OCI-LY3 (cell line): ENCODE data around the gene SNCAIP.

ENCODE experiments used
- H2AFZ ChIP-seq: fragments of 200-600, 300-600 bp; shearing (Covaris generic); 2 replicates; pipeline ENCODE4 v1.6.0; 2014; ENCODE audit warnings: antibody characterized with exemption, low read depth, low read length
- H3K27ac ChIP-seq: fragments of 200-600, 300-600 bp; sonication (generic); 2 replicates; pipeline ENCODE4 v1.5.1; 2014; ENCODE audit warnings: mild to moderate bottlenecking, low read length, moderate library complexity, mixed read lengths
- H3K27me3 ChIP-seq: fragments of 200-600, 300-600 bp; sonication (generic); 2 replicates; pipeline ENCODE4 v1.6.1; 2014; ENCODE audit warnings: low read depth, low read length, mixed read lengths
- H3K36me3 ChIP-seq: fragments of 200-600, 300-600 bp; sonication (generic); replicated peaks from 2 replicates; pipeline ENCODE3; 2014; ENCODE audit warnings: low read depth, low read length, mixed read lengths
- H3K4me1 ChIP-seq: fragments of 300-600, 200-600 bp; sonication (generic); 2 replicates; pipeline ENCODE4 v1.6.1; 2014; ENCODE audit warnings: low read length, mixed read lengths
- H3K4me2 ChIP-seq: fragments of 200-600, 300-600 bp; sonication (generic); 2 replicates; pipeline ENCODE4 v1.6.1; 2014; ENCODE audit warnings: low read length, mixed read lengths
- H3K4me3 ChIP-seq: fragments of 300-600, 200-600 bp; sonication (generic); 2 replicates; pipeline ENCODE4 v1.5.1; 2014; ENCODE audit warnings: antibody characterized with exemption, mild to moderate bottlenecking, low read length, moderate library complexity
- H3K79me2 ChIP-seq: fragments of 300-600, 200-600 bp; shearing (Covaris generic); 2 replicates; pipeline ENCODE4 v1.6.1; 2014; ENCODE audit warnings: mild to moderate bottlenecking, low read length, mixed read lengths
- H3K9ac ChIP-seq: fragments of 300-600, 200-600 bp; shearing (Covaris generic); 2 replicates; pipeline ENCODE4 v1.6.0; 2014; ENCODE audit warnings: mild to moderate bottlenecking, low read length, moderate library complexity
- H3K9me3 ChIP-seq: fragments of 200-600, 300-600 bp; shearing (Covaris generic); 2 replicates; pipeline ENCODE4 v1.6.1; 2014; ENCODE audit warnings: low read length, mixed read lengths; ENCODE audit not compliant: insufficient read depth
- H4K20me1 ChIP-seq: fragments of 200-600, 300-600 bp; sonication (generic); 2 replicates; pipeline ENCODE4 v1.6.1; 2016; ENCODE audit warnings: low read length, mixed read lengths; ENCODE audit not compliant: insufficient read depth
- CTCF ChIP-seq: fragments of 200-600, 300-600 bp; sonication (generic); IDR thresholded peaks from 2 replicates; pipeline ENCODE4 v1.5.1; 2014; ENCODE audit warnings: antibody characterized with exemption, low read length, low read depth
- EZH2phosphoT487 ChIP-seq: fragments of 200-600 bp; shearing (Covaris generic); IDR thresholded peaks from 2 replicates; pipeline ENCODE4 v1.6.1; 2018; ENCODE audit warnings: antibody characterized with exemption, mixed run types, low read depth

The SNCAIP gene

DNA sequence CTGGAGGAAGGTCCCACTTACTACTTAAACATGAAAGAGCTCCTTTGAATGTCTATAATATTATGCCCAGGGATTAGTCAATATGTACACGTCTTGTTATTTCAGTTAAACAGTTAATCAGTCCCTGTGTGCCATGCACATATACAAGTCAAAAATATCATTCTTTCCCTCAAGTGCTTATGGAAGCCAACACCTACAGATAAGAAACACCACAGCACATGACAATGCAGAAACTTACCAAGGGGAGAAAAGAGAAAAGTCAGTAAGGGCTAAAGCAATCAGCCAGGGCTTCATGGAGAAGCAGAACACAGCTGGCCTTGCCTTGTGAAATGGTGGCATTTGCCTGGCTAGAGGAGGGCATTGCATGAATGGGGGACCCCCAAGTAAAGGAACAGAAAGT, 88.3 kb downstream of the SNCAIP start:
- TF ChIP-seq CTCF, result no peak
- no peak for TF ChIP-seq EZH2phosphoT487
- Histone ChIP-seq H3K27me3 (no peaks in the 10 kb centered on the region), H2AFZ (no peak overlapping the region), H3K4me3 (no peak overlapping the region), H3K9ac (no peak overlapping the region), H4K20me1 (no peaks in the 10 kb centered on the region), H3K36me3 (no peaks in the 10 kb centered on the region), H3K79me2 (no peaks in the 10 kb centered on the region), H3K4me1 (peaks cover 11% of the 10 kb centered on the region), H3K9me3 (no peaks in the 10 kb centered on the region), H3K27ac (no peak overlapping the region), H3K4me2 (no peak overlapping the region)

- Histone ChIP-seq H3K9ac (no peak overlapping the region), H3K79me2 (no peaks in the 10 kb centered on the region), H4K20me1 (no peaks in the 10 kb centered on the region), H3K4me1 (peaks cover 11% of the 10 kb centered on the region), H3K4me2 (no peak overlapping the region), H3K27ac (no peak overlapping the region), H3K9me3 (no peaks in the 10 kb centered on the region), H3K4me3 (no peak overlapping the region), H2AFZ (no peak overlapping the region), H3K27me3 (no peaks in the 10 kb centered on the region), H3K36me3 (no peaks in the 10 kb centered on the region)
- TF ChIP-seq CTCF, result no peak
- no peak for TF ChIP-seq EZH2phosphoT487
These were observed 88.9 kb downstream of the SNCAIP start for GRCh38 chr5:122400938-122401337.

- no peaks in the 10 kb centered on the region for H3K9me3 ChIP-seq
- no peaks in the 10 kb centered on the region for H4K20me1 ChIP-seq
- H3K4me3 ChIP-seq, result no peak overlapping the region
- no peak overlapping the region for H3K9ac ChIP-seq
- H3K4me1 ChIP-seq, result peaks cover 11% of the 10 kb centered on the region
- no peak for TF ChIP-seq CTCF
- TF ChIP-seq EZH2phosphoT487, result no peak
- no peaks in the 10 kb centered on the region for H3K27me3 ChIP-seq
- H2AFZ ChIP-seq, result no peak overlapping the region
- H3K79me2 ChIP-seq, result no peaks in the 10 kb centered on the region
- no peaks in the 10 kb centered on the region for H3K36me3 ChIP-seq
- H3K27ac ChIP-seq, result no peak overlapping the region
- peak overlapping the region; percentile 28 for H3K4me2 ChIP-seq
These were observed 90.1 kb downstream of the SNCAIP start for GRCh38 chr5:122401976-122402725.

- H3K9me3 ChIP-seq, result no peaks in the 10 kb centered on the region
- no peak overlapping the region for H2AFZ ChIP-seq
- no peak overlapping the region for H3K9ac ChIP-seq
- H3K4me1 ChIP-seq, result peaks cover 13% of the 10 kb centered on the region
- no peaks in the 10 kb centered on the region for H3K27me3 ChIP-seq
- no peak for TF ChIP-seq CTCF
- TF ChIP-seq EZH2phosphoT487, result no peak
- no peaks in the 10 kb centered on the region for H4K20me1 ChIP-seq
- H3K4me3 ChIP-seq, result no peak overlapping the region
- no peak overlapping the region for H3K27ac ChIP-seq
- H3K36me3 ChIP-seq, result no peaks in the 10 kb centered on the region
- no peak overlapping the region for H3K4me2 ChIP-seq
- H3K79me2 ChIP-seq, result no peaks in the 10 kb centered on the region
These were observed 91.1 kb downstream of the SNCAIP start for GRCh38 chr5:122402955-122403685.
